Loucy (cell line): ENCODE results near the gene USP22.

Experiments
- EZH2phosphoT487 ChIP-seq: fragments of 200-600 bp; IDR thresholded peaks from 2 replicates; pipeline ENCODE4 v1.6.1; 2018; ENCODE audit warnings: antibody characterized with exemption, mild to moderate bottlenecking, moderate library complexity, borderline replicate concordance
- TF ChIP-seq, protein P1 (sequence below): fragments of 200-600 bp; sonication (generic); conservative IDR thresholded peaks from 2 replicates; pipeline ENCODE4 v1.5.1; 2014; ENCODE audit warnings: mild to moderate bottlenecking, antibody characterized with exemption, low read length

DNA sequence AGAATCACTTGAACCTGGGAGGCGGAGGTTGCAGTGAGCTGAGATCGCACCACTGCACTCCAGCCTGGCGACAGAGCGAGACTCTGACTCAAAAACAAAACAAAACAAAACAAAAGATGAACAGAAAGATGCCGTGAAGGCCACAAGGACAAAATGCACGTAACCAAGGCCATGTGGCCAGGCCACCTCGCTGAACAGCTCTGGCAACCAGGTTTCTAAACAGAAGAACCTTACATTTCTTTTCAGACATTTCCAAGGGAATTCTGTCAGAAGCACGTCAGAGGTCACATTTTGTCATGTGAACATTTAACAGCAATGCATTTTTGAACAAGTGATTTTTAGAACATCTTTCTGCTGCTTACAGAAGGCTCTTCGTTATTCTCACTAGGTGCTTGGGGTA lies 28.8 kb downstream of the USP22 start:
- TF ChIP-seq, protein P1, sequence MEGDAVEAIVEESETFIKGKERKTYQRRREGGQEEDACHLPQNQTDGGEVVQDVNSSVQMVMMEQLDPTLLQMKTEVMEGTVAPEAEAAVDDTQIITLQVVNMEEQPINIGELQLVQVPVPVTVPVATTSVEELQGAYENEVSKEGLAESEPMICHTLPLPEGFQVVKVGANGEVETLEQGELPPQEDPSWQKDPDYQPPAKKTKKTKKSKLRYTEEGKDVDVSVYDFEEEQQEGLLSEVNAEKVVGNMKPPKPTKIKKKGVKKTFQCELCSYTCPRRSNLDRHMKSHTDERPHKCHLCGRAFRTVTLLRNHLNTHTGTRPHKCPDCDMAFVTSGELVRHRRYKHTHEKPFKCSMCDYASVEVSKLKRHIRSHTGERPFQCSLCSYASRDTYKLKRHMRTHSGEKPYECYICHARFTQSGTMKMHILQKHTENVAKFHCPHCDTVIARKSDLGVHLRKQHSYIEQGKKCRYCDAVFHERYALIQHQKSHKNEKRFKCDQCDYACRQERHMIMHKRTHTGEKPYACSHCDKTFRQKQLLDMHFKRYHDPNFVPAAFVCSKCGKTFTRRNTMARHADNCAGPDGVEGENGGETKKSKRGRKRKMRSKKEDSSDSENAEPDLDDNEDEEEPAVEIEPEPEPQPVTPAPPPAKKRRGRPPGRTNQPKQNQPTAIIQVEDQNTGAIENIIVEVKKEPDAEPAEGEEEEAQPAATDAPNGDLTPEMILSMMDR: no peak
- TF ChIP-seq EZH2phosphoT487: no peak
